CD8-positive, alpha-beta memory T cell (primary cell): ENCODE data around the gene TNC. TPM values are rescaled to one million over a fixed set of nuclear protein-coding genes. Genes with fewer than 3 reads are reported as not detected.
A peak's percentile ranks its signal among the peaks of the same experiment; 100 is the strongest.

Source experiments
- CTCF ChIA-PET: fragments of 350-600 bp; sonication (Branson Sonifier 250); formaldehyde crosslinking; loops from one replicate; lab custom pipeline; 2021; ENCODE audit warnings: antibody characterized with exemption; lab: Charles Lee
- POLR2A ChIA-PET: fragments of 350-600 bp; sonication (Branson Sonifier 250); formaldehyde crosslinking; loops from one replicate; lab custom pipeline; 2021; ENCODE audit warnings: antibody characterized with exemption; lab: Charles Lee
- DNase-seq, 5 donors: peaks; one replicate each; pipeline versions ENCODE4 v3.0.0 to v3.0.0-alpha.2; 2020 to 2022; ENCODE audit warnings: mixed read lengths in 1 of 5
- H3K27ac ChIP-seq: one replicate; pipeline ENCODE4 v1.7.0; 2013; ENCODE audit warnings: low read depth, mild to moderate bottlenecking, low read length, moderate library complexity
- H3K27me3 ChIP-seq: 2 replicates; pipeline ENCODE4 v1.7.0; 2013; ENCODE audit warnings: low read length, mild to moderate bottlenecking; ENCODE audit not compliant: insufficient read depth, poor library complexity, severe bottlenecking
- H3K36me3 ChIP-seq: 2 replicates; pipeline ENCODE4 v1.7.0; 2013; ENCODE audit warnings: mild to moderate bottlenecking, low read length, moderate library complexity; ENCODE audit not compliant: insufficient read depth
- H3K4me1 ChIP-seq: 2 replicates; pipeline ENCODE4 v1.7.0; 2013; ENCODE audit warnings: mild to moderate bottlenecking, low read length, moderate library complexity; ENCODE audit not compliant: insufficient read depth
- H3K4me3 ChIP-seq: 2 replicates; pipeline ENCODE4 v1.7.0; 2013; ENCODE audit warnings: mild to moderate bottlenecking, low read length
- H3K9me3 ChIP-seq: 2 replicates; pipeline ENCODE4 v1.7.0; 2013; ENCODE audit warnings: mild to moderate bottlenecking, low read length
- H3K27ac Mint-ChIP-seq, 8 donors: one replicate each; pipeline ENCODE4 v1.8.0; 2020 to 2021; ENCODE audit warnings: mixed read lengths in 8 of 8, mild to moderate bottlenecking in 6 of 8, inconsistent platforms in 3 of 8, moderate library complexity in 3 of 8
- H3K27me3 Mint-ChIP-seq, 2 donors: one replicate each; pipeline ENCODE4 v1.8.0; 2020 to 2021; ENCODE audit warnings: mixed read lengths in 2 of 2, mild to moderate bottlenecking in 1 of 2, moderate library complexity in 1 of 2
- H3K36me3 Mint-ChIP-seq, 3 donors: one replicate each; pipeline ENCODE4 v1.8.0; 2020 to 2021; ENCODE audit warnings: mixed read lengths in 3 of 3, inconsistent platforms in 1 of 3, mild to moderate bottlenecking in 1 of 3
- H3K4me1 Mint-ChIP-seq, 3 donors: one replicate each; pipeline ENCODE4 v1.8.0; 2020 to 2021; ENCODE audit warnings: mixed read lengths in 3 of 3, inconsistent platforms in 1 of 3, mild to moderate bottlenecking in 1 of 3
- H3K4me3 Mint-ChIP-seq, 7 donors: one replicate each; pipeline ENCODE4 v1.8.0; 2020 to 2021; ENCODE audit warnings: mixed read lengths in 7 of 7, mild to moderate bottlenecking in 6 of 7, moderate library complexity in 4 of 7, inconsistent platforms in 2 of 7
- H3K9me3 Mint-ChIP-seq, 5 donors: one replicate each; pipeline ENCODE4 v1.8.0; 2020 to 2022; ENCODE audit warnings: mixed read lengths in 5 of 5, mild to moderate bottlenecking in 3 of 5, moderate library complexity in 2 of 5, inconsistent platforms in 1 of 5
- polyA plus RNA-seq: library from polyadenylated mRNA; unstranded; fragments of 300-500 nt; fragmentation: Illumina TruSeq; gene quantifications from one replicate; pipeline ENCODE4 v1.2.3, GENCODE V29; 2021
- total RNA-seq, 2 experiments: library from RNA; stranded (reverse); gene quantifications; one replicate each; pipeline ENCODE4 v1.2.3, GENCODE V29; 2021

The TNC gene
- total and polyA plus RNA-seq, 3 experiments from 2014 or later: 1.2 to 1.4 TPM; not detected in 1

GRCh38 chr9:115050002-115050490 is 67.9 kb downstream of the TNC start:
- POLR2A ChIA-PET: no interaction called here
- no peaks in the 10 kb centered on the region for H3K36me3 Mint-ChIP-seq
- CTCF ChIA-PET: no interaction called here

GRCh38 chr9:115046824-115047223 is 71.1 kb downstream of the TNC start:
- ChIA-PET POLR2A (no interaction called here), CTCF (no interaction called here)
- Histone ChIP-seq H3K9me3 (no peaks in the 10 kb centered on the region), H3K27ac (no peak overlapping the region), H3K36me3 (no peaks in the 10 kb centered on the region), H3K27me3 (no peaks in the 10 kb centered on the region), H3K4me1 (no peaks in the 10 kb centered on the region), H3K4me3 (no peak overlapping the region)
- H3K4me3 Mint-ChIP-seq: no peak overlapping the region
- H3K9me3 Mint-ChIP-seq: no peaks in the 10 kb centered on the region
- no peak overlapping the region for H3K27ac Mint-ChIP-seq
- DNase-seq: no peak
- no peaks in the 10 kb centered on the region for H3K36me3 Mint-ChIP-seq
- H3K4me1 Mint-ChIP-seq: no peaks in the 10 kb centered on the region
- peaks cover 8 to 43% of the 10 kb centered on the region in 2 donors for H3K27me3 Mint-ChIP-seq

More at GRCh38 chr9:115050002-115050490, 67.9 kb downstream of the TNC start:
- Histone ChIP-seq H3K4me1 (no peaks in the 10 kb centered on the region), H3K36me3 (no peaks in the 10 kb centered on the region), H3K27ac (no peak overlapping the region), H3K9me3 (no peaks in the 10 kb centered on the region), H3K4me3 (no peak overlapping the region), H3K27me3 (no peaks in the 10 kb centered on the region)
- no peak for DNase-seq
- no peak overlapping the region for H3K4me3 Mint-ChIP-seq
- H3K27ac Mint-ChIP-seq: peak overlapping the region in 1 of 8 donors; percentile 78
- no peaks in the 10 kb centered on the region for H3K9me3 Mint-ChIP-seq
- peaks cover 15 to 44% of the 10 kb centered on the region in 2 donors for H3K27me3 Mint-ChIP-seq
- H3K4me1 Mint-ChIP-seq: no peaks in the 10 kb centered on the region

GRCh38 chr9:115046199-115046598 is 71.8 kb downstream of the TNC start:
- ChIA-PET POLR2A (interaction anchor here (0.6 kb wide), 1 partner anchor 350 kb away, joined by 11 read pairs; no protein-coding TSS in a partner anchor), CTCF (no interaction called here)
- DNase-seq: no peak
- no peaks in the 10 kb centered on the region for H3K36me3 Mint-ChIP-seq
- H3K27ac Mint-ChIP-seq: no peak overlapping the region
- no peaks in the 10 kb centered on the region for H3K27me3 ChIP-seq
- no peaks in the 10 kb centered on the region for H3K4me1 Mint-ChIP-seq
- no peaks in the 10 kb centered on the region for H3K36me3 ChIP-seq
- no peak overlapping the region for H3K4me3 Mint-ChIP-seq
- H3K4me3 ChIP-seq: no peak overlapping the region
- no peaks in the 10 kb centered on the region for H3K9me3 Mint-ChIP-seq
- peaks cover 8 to 43% of the 10 kb centered on the region in 2 donors for H3K27me3 Mint-ChIP-seq
- H3K4me1 ChIP-seq: no peaks in the 10 kb centered on the region
- H3K9me3 ChIP-seq: no peaks in the 10 kb centered on the region
- H3K27ac ChIP-seq: no peak overlapping the region

- DNase-seq: no peak
- POLR2A ChIA-PET: no interaction called here
- no peak overlapping the region for H3K4me3 ChIP-seq
- no peaks in the 10 kb centered on the region for H3K27me3 ChIP-seq
- H3K36me3 ChIP-seq: no peaks in the 10 kb centered on the region
- H3K27ac ChIP-seq: no peak overlapping the region
- CTCF ChIA-PET: interaction anchor here (1.0 kb wide), 1 partner anchor 23 kb away, joined by 3 read pairs; no protein-coding TSS in a partner anchor
- no peaks in the 10 kb centered on the region for H3K4me1 ChIP-seq
- Mint-ChIP-seq H3K4me1 (no peaks in the 10 kb centered on the region), H3K36me3 (no peaks in the 10 kb centered on the region), H3K27me3 (peaks cover 4 to 40% of the 10 kb centered on the region in 2 donors), H3K4me3 (no peak overlapping the region), H3K27ac (no peak overlapping the region), H3K9me3 (no peaks in the 10 kb centered on the region)
- H3K9me3 ChIP-seq: no peaks in the 10 kb centered on the region
Measured at GRCh38 chr9:115043632-115044031, 74.3 kb downstream of the TNC start.

GRCh38 chr9:115042781-115043509 is 75.0 kb downstream of the TNC start:
- Histone ChIP-seq H3K27ac (no peak overlapping the region), H3K36me3 (no peaks in the 10 kb centered on the region), H3K4me3 (no peak overlapping the region), H3K27me3 (no peaks in the 10 kb centered on the region), H3K9me3 (no peaks in the 10 kb centered on the region), H3K4me1 (no peaks in the 10 kb centered on the region)
- no peak for DNase-seq
- Mint-ChIP-seq H3K9me3 (no peaks in the 10 kb centered on the region), H3K27ac (no peak overlapping the region), H3K4me1 (no peaks in the 10 kb centered on the region), H3K36me3 (no peaks in the 10 kb centered on the region), H3K4me3 (no peak overlapping the region), H3K27me3 (peaks cover 4 to 35% of the 10 kb centered on the region in 2 donors)
- CTCF ChIA-PET: interaction anchor here (1.0 kb wide), 1 partner anchor 24 kb away, joined by 3 read pairs; no protein-coding TSS in a partner anchor
- POLR2A ChIA-PET: no interaction called here

GRCh38 chr9:115039516-115040120 is 78.3 kb downstream of the TNC start:
- H3K9me3 Mint-ChIP-seq: no peaks in the 10 kb centered on the region
- POLR2A ChIA-PET: no interaction called here
- CTCF ChIA-PET: interaction anchor here (1.2 kb wide), 1 partner anchor 357 kb away, joined by 3 read pairs; no protein-coding TSS in a partner anchor

GRCh38 chr9:115038178-115038577 is 79.8 kb downstream of the TNC start:
- no peak for DNase-seq
- Histone ChIP-seq H3K27me3 (no peaks in the 10 kb centered on the region), H3K27ac (no peak overlapping the region), H3K4me3 (no peak overlapping the region), H3K9me3 (no peaks in the 10 kb centered on the region), H3K36me3 (no peaks in the 10 kb centered on the region), H3K4me1 (no peaks in the 10 kb centered on the region)
- Mint-ChIP-seq H3K4me3 (no peak overlapping the region), H3K9me3 (no peaks in the 10 kb centered on the region), H3K36me3 (no peaks in the 10 kb centered on the region), H3K27ac (no peak overlapping the region), H3K4me1 (peaks cover 10 to 18% (median 17%) of the 10 kb centered on the region in 3 donors), H3K27me3 (peaks cover 1 to 12% of the 10 kb centered on the region in 2 donors)
- ChIA-PET CTCF (interaction anchor here (1.2 kb wide), 1 partner anchor 355 kb away, joined by 3 read pairs; no protein-coding TSS in a partner anchor), POLR2A (no interaction called here)

More at GRCh38 chr9:115039516-115040120, 78.3 kb downstream of the TNC start:
- Mint-ChIP-seq H3K27ac (peak overlapping the region in 1 of 8 donors; percentile 51), H3K27me3 (peaks cover 1 to 21% of the 10 kb centered on the region in 2 donors), H3K4me1 (peaks cover 10 to 18% (median 17%) of the 10 kb centered on the region in 3 donors), H3K4me3 (no peak overlapping the region), H3K36me3 (no peaks in the 10 kb centered on the region)
- Histone ChIP-seq H3K36me3 (no peaks in the 10 kb centered on the region), H3K4me1 (no peaks in the 10 kb centered on the region), H3K27ac (no peak overlapping the region), H3K9me3 (no peaks in the 10 kb centered on the region), H3K27me3 (no peaks in the 10 kb centered on the region), H3K4me3 (no peak overlapping the region)
- no peak for DNase-seq

- Mint-ChIP-seq H3K9me3 (no peaks in the 10 kb centered on the region), H3K4me3 (peak overlapping the region in 3 of 7 donors; percentile 46 to 59 (median 50)), H3K36me3 (no peaks in the 10 kb centered on the region), H3K27me3 (peaks cover 1 to 3% of the 10 kb centered on the region in 2 donors), H3K27ac (peak overlapping the region in 3 of 8 donors; percentile 12 to 59 (median 30)), H3K4me1 (peaks cover 10 to 18% (median 17%) of the 10 kb centered on the region in 3 donors)
- ChIA-PET POLR2A (no interaction called here), CTCF (no interaction called here)
- H3K4me3 ChIP-seq: no peak overlapping the region
- no peaks in the 10 kb centered on the region for H3K36me3 ChIP-seq
- no peaks in the 10 kb centered on the region for H3K27me3 ChIP-seq
- H3K9me3 ChIP-seq: no peaks in the 10 kb centered on the region
- H3K27ac ChIP-seq: no peak overlapping the region
- H3K4me1 ChIP-seq: no peaks in the 10 kb centered on the region
- no peak for DNase-seq
Measured at GRCh38 chr9:115036691-115037090, 81.3 kb downstream of the TNC start.
